ENCODE results near the gene CCDC91.

CCDC91 gene

DNA sequence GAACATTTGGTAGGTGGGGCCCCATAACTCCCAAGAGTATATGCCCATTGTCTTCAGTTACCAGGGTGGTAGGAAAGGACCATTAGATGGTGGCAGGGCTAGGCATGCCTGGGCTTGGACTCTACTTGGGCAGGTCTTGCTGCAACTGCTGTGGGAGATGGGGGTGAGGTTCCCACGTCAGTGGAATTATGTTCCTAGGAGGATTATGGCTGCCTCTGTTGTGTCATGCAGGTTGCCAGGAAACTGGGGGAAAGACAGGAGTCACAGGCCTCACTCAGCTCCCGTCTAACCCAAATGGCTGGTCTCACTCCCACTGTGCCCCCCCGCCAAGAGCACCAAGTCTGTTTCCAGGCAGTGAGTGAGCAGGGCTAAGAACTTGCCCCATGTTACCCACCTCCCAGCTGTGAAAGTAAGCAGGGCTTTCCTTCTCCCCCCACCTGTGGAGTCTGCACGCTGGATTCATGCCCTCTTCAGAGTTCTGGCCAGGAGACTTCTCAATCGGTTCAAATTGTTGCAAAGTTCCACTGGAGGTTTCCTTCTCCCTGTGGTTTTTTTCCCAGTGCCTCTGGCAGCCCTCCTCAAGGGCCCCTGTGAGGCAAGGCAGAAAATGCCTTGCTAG lies 337.5 kb downstream of the CCDC91 start:
- H3K36me3 ChIP-seq (ENCODE audit: control insufficient read depth in 2 of 2, insufficient read depth in 1 of 2, low read length in 2 of 2) = no peaks in the 10 kb centered on the region
- H3K4me1 ChIP-seq (ENCODE audit: control insufficient read depth, insufficient read depth, low read length) = no peaks in the 10 kb centered on the region
- CTCF ChIA-PET = no interaction called here
- POLR2A ChIA-PET = no interaction called here
- no peak overlapping the region for H3K4me3 ChIP-seq (ENCODE audit: low read depth, low read length)
- H3K27ac ChIP-seq (ENCODE audit: extremely low read depth, low read depth, low read length) = no peak overlapping the region
- no peaks in the 10 kb centered on the region for H3K9me3 ChIP-seq (ENCODE audit: control insufficient read depth, insufficient read depth, low read depth, low read length)
- TF ChIP-seq ZNF341 (tag by site-specific recombination; IDR thresholded peaks at IDR 0.05; ENCODE audit: low read depth) (no peak), ZNF549 (tag by site-specific recombination; IDR thresholded peaks at IDR 0.05) (no peak), ZIC2 (tag by site-specific recombination; IDR thresholded peaks at IDR 0.05) (peak; percentile 57), HOXA7 (CRISPR knock-in tag; IDR thresholded peaks at IDR 0.05; ENCODE audit: borderline replicate concordance) (no peak), ZNF792 (tag by site-specific recombination; IDR thresholded peaks at IDR 0.05) (no peak), SP3 (tag by site-specific recombination; IDR thresholded peaks at IDR 0.05) (no peak), ZBTB1 (tag by site-specific recombination; IDR thresholded peaks at IDR 0.05) (no peak), KLF9 (tag by site-specific recombination; IDR thresholded peaks at IDR 0.05; ENCODE audit: low read depth) (no peak), ZNF140 (tag by site-specific recombination; IDR thresholded peaks at IDR 0.05) (no peak), SCRT2 (tag by site-specific recombination; IDR thresholded peaks at IDR 0.05) (peak; percentile 73)
- TF ChIP-seq, protein P1, sequence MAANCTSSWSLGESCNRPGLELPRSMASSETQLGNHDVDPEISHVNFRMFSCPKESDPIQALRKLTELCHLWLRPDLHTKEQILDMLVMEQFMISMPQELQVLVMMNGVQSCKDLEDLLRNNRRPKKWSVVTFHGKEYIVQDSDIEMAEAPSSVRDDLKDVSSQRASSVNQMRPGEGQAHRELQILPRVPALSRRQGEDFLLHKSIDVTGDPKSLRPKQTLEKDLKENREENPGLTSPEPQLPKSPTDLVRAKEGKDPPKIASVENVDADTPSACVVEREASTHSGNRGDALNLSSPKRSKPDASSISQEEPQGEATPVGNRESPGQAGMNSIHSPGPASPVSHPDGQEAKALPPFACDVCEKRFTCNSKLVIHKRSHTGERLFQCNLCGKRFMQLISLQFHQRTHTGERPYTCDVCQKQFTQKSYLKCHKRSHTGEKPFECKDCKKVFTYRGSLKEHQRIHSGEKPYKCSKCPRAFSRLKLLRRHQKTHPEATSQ (tag by site-specific recombination; IDR thresholded peaks at IDR 0.05) = no peak

DNA sequence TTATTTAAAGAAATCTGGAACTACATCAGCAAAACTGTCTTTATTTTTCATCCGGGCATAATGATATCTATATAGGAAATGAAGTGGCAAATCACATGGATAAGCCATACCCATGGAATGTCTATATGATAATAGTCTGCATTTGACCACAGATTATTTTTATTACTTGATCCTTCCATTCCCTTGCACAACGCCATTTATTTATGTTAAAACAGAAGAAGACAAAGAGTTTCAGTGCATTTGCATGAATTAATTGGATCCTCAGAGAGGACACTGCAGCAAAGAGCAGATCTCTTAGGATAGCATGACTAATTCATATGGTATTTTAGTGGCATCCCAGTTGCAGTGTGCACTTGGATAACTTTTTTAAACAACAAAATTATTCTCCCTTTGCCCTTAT lies 345.0 kb downstream of the CCDC91 start:
- Histone ChIP-seq H3K27ac (ENCODE audit: extremely low read depth, low read depth, low read length) (no peak overlapping the region), H3K4me1 (ENCODE audit: control insufficient read depth, insufficient read depth, low read length) (no peaks in the 10 kb centered on the region), H3K9me3 (ENCODE audit: control insufficient read depth, insufficient read depth, low read depth, low read length) (no peaks in the 10 kb centered on the region), H3K36me3 (ENCODE audit: control insufficient read depth in 2 of 2, insufficient read depth in 1 of 2, low read length in 2 of 2) (no peaks in the 10 kb centered on the region), H3K4me3 (ENCODE audit: low read depth, low read length) (no peak overlapping the region)
- POLR2A ChIA-PET = no interaction called here
- TF ChIP-seq, protein P2, sequence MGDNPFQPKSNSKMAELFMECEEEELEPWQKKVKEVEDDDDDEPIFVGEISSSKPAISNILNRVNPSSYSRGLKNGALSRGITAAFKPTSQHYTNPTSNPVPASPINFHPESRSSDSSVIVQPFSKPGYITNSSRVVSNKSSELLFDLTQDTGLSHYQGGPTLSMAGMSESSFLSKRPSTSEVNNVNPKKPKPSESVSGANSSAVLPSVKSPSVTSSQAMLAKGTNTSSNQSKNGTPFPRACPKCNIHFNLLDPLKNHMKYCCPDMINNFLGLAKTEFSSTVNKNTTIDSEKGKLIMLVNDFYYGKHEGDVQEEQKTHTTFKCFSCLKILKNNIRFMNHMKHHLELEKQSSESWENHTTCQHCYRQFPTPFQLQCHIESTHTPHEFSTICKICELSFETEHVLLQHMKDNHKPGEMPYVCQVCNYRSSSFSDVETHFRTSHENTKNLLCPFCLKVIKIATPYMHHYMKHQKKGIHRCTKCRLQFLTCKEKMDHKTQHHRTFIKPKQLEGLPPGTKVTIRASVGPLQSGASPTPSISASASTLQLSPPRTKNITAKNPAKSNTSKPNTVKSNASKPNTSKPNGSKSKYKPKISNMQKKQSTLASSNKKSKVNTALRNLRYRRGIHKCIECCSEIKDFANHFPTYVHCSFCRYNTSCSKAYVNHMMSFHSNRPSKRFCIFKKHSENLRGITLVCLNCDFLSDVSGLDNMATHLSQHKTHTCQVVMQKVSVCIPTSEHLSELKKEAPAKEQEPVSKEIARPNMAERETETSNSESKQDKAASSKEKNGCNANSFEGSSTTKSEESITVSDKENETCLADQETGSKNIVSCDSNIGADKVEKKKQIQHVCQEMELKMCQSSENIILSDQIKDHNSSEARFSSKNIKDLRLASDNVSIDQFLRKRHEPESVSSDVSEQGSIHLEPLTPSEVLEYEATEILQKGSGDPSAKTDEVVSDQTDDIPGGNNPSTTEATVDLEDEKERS (tag by site-specific recombination; IDR thresholded peaks at IDR 0.05) = no peak
- no peak for TF ChIP-seq ZNF37A (tag by site-specific recombination; IDR thresholded peaks at IDR 0.05)
- TF ChIP-seq, protein P3, sequence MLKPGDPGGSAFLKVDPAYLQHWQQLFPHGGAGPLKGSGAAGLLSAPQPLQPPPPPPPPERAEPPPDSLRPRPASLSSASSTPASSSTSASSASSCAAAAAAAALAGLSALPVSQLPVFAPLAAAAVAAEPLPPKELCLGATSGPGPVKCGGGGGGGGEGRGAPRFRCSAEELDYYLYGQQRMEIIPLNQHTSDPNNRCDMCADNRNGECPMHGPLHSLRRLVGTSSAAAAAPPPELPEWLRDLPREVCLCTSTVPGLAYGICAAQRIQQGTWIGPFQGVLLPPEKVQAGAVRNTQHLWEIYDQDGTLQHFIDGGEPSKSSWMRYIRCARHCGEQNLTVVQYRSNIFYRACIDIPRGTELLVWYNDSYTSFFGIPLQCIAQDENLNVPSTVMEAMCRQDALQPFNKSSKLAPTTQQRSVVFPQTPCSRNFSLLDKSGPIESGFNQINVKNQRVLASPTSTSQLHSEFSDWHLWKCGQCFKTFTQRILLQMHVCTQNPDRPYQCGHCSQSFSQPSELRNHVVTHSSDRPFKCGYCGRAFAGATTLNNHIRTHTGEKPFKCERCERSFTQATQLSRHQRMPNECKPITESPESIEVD (tag by site-specific recombination; IDR thresholded peaks at IDR 0.05) = no peak
- TF ChIP-seq, protein P4, sequence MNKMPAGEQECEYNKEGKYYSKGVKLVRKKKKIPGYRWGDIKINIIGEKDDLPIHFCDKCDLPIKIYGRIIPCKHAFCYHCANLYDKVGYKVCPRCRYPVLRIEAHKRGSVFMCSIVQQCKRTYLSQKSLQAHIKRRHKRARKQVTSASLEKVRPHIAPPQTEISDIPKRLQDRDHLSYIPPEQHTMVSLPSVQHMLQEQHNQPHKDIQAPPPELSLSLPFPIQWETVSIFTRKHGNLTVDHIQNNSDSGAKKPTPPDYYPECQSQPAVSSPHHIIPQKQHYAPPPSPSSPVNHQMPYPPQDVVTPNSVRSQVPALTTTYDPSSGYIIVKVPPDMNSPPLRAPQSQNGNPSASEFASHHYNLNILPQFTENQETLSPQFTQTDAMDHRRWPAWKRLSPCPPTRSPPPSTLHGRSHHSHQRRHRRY (tag by site-specific recombination; IDR thresholded peaks at IDR 0.05) = no peak
- TF ChIP-seq ZNF48 (tag by site-specific recombination; IDR thresholded peaks at IDR 0.05) = no peak
- TF ChIP-seq ZNF146 (tag by site-specific recombination; IDR thresholded peaks at IDR 0.05) = no peak
- CTCF ChIA-PET = no interaction called here

Measured in HEK293 (cell line).